HEK293T (cell line): Measurements from ENCODE around the gene DPCD.

Experiments used
- HDGF ChIP-seq: fragments of 450-650 bp; IDR thresholded peaks from 2 replicates; pipeline ENCODE4 v1.6.1; 2017; ENCODE audit warnings: antibody characterized with exemption, borderline replicate concordance
- SP1 ChIP-seq: fragments of 450-650 bp; IDR thresholded peaks from 2 replicates; pipeline ENCODE4 v1.6.1; 2017
- TARDBP ChIP-seq: fragments of 450-650 bp; IDR thresholded peaks from 2 replicates; pipeline ENCODE4 v1.6.1; 2016

- TF ChIP-seq HDGF (no peak), TARDBP (no peak), SP1 (no peak)
These were observed 9.9 kb upstream of the DPCD start for GRCh38 chr10:101578192-101578591.
